Superior temporal gyrus (tissue), 1 donor: Measurements from ENCODE around the gene AOPEP.
A peak's percentile ranks its signal among the peaks of the same experiment; 100 is the strongest.

Experiments
- DNase-seq: peaks from one replicate; pipeline ENCODE4 v3.0.0-alpha.2; 2016; ENCODE audit errors: extremely low spot score

Gene AOPEP

GRCh38 chr9:94896512-94896911 lies 170.0 kb downstream of the AOPEP start:
- DNase-seq = peak; percentile 13

- no peak for DNase-seq
Measured at GRCh38 chr9:94899464-94900221, 173.1 kb downstream of the AOPEP start.

GRCh38 chr9:94900222-94901018 lies 173.9 kb downstream of the AOPEP start:
- peak; percentile 76 for DNase-seq

GRCh38 chr9:94901019-94901363 lies 174.5 kb downstream of the AOPEP start:
- DNase-seq = no peak

- peak; percentile 67 for DNase-seq
Measured at GRCh38 chr9:94903961-94904421, 177.5 kb downstream of the AOPEP start.

- DNase-seq = peak; percentile 96
Measured at GRCh38 chr9:94904806-94905205, 178.3 kb downstream of the AOPEP start.

GRCh38 chr9:94905606-94906005 lies 179.1 kb downstream of the AOPEP start:
- no peak for DNase-seq

GRCh38 chr9:94906181-94906580 lies 179.7 kb downstream of the AOPEP start:
- DNase-seq = no peak

GRCh38 chr9:94906713-94907112 lies 180.2 kb downstream of the AOPEP start:
- no peak for DNase-seq

GRCh38 chr9:94907264-94907936 lies 180.9 kb downstream of the AOPEP start:
- peak; percentile 24 for DNase-seq

GRCh38 chr9:94908011-94908563 lies 181.6 kb downstream of the AOPEP start:
- DNase-seq = peak; percentile 48

GRCh38 chr9:94908583-94909249 lies 182.2 kb downstream of the AOPEP start:
- peak; percentile 43 for DNase-seq

- DNase-seq = peak; percentile 10
Measured at GRCh38 chr9:94909250-94909894, 182.9 kb downstream of the AOPEP start.

- no peak for DNase-seq
Measured at GRCh38 chr9:94909965-94910730, 183.6 kb downstream of the AOPEP start.

- peak; percentile 89 for DNase-seq
Measured at GRCh38 chr9:94911211-94911610, 184.7 kb downstream of the AOPEP start.

- DNase-seq = peak; percentile 44
Measured at GRCh38 chr9:94911986-94912635, 185.6 kb downstream of the AOPEP start.

- DNase-seq = peak; percentile 52
Measured at GRCh38 chr9:94912700-94913249, 186.3 kb downstream of the AOPEP start.

GRCh38 chr9:94913550-94913949 lies 187.1 kb downstream of the AOPEP start:
- peak; percentile 95 for DNase-seq
